ENCODE data around the gene PYM1. TPM values are rescaled to one million over a fixed set of nuclear protein-coding genes. Genes with fewer than 3 reads are reported as not detected.

Gene PYM1
- total RNA-seq, 1 experiment from 2014 or later = 58.9 TPM

DNA sequence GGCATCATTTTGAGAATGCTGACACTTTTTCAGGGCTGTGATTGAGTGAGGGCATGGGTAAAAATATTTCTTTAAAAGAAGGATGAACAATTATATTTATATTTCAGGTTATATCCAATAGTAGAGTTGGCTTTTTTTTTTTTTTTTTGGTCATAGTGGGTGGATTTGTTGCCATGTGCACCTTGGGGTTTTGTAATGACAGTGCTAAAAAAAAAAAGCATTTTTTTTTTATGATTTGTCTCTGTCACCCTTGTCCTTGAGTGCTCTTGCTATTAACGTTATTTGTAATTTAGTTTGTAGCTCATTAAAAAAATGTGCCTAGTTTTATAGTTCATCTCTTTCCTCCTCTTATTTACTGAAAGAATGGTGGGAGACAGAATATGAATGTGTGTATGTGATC is 44.8 kb upstream of the PYM1 start:
- H3K56ac ChIP-seq (ENCODE audit: insufficient read length, low read depth, low read length) = no peak overlapping the region

More for the DNA sequence above, 44.8 kb upstream of the PYM1 start:
- peak overlapping the region; percentile 57 for H3K4me2 ChIP-seq (ENCODE audit: insufficient read depth, insufficient read length, low read length)
- no peak overlapping the region for H4K8ac ChIP-seq (replicated peaks; ENCODE audit: insufficient read length, low read depth, low read length)
- no peak overlapping the region for H2BK5ac ChIP-seq (ENCODE audit: insufficient read length, low read length)
- peaks cover 3% of the 10 kb centered on the region for H3K79me1 ChIP-seq (ENCODE audit: insufficient read depth, low read depth, low read length, poor library complexity, severe bottlenecking)
- peaks cover 9% of the 10 kb centered on the region for H3K23me2 ChIP-seq (ENCODE audit: insufficient read length, low read depth, low read length, poor library complexity, severe bottlenecking)
- H3K23ac ChIP-seq (ENCODE audit: insufficient read length, low read depth, low read length) = no peak overlapping the region
- Mint-ChIP-seq H3K36me3 (ENCODE audit: insufficient read depth in 1 of 3, low read depth in 3 of 3) (peaks cover 15 to 50% (median 47%) of the 10 kb centered on the region in 3 experiments; a peak in 6 of 7 replicates), H3K4me1 (peaks cover 13 to 16% of the 10 kb centered on the region in 2 experiments), H3K27me3 (ENCODE audit: low read depth) (no peaks in the 10 kb centered on the region), H3K9me3 (no peaks in the 10 kb centered on the region), H3K27ac (peak overlapping the region; percentile 19 to 80 (median 53); a peak in 3 of 7 replicates), H3K4me3 (peak overlapping the region in 1 of 2 experiments; percentile 30; a peak in 2 of 5 replicates)
- H2BK20ac ChIP-seq (ENCODE audit: low read depth, low read length, poor library complexity, severe bottlenecking) = no peak overlapping the region
- H3K4ac ChIP-seq (ENCODE audit: low read depth, low read length) = no peak overlapping the region
- H3K27ac ChIP-seq (ENCODE audit: insufficient read length, low read depth, low read length) = no peak overlapping the region
- no peak overlapping the region for H2AFZ ChIP-seq (ENCODE audit: low read length)
- H3K9me3 ChIP-seq (ENCODE audit: control insufficient read depth, low read depth, low read length) = no peaks in the 10 kb centered on the region
- no peak overlapping the region for H2AK5ac ChIP-seq (ENCODE audit: insufficient read length, low read length)
- H4K5ac ChIP-seq (ENCODE audit: insufficient read length, low read depth, low read length) = no peak overlapping the region
- H2BK12ac ChIP-seq (ENCODE audit: insufficient read length, low read depth, low read length) = no peak overlapping the region
- H3K18ac ChIP-seq (ENCODE audit: insufficient read length, low read depth, low read length) = no peak overlapping the region
- H4K91ac ChIP-seq (ENCODE audit: insufficient read length, low read depth, low read length) = no peak overlapping the region
- no peak overlapping the region for H3K9ac ChIP-seq (ENCODE audit: extremely low read depth, insufficient read length, low read length)
- H3K14ac ChIP-seq (ENCODE audit: insufficient read depth, low read length) = no peak overlapping the region
- TF ChIP-seq, protein P1, sequence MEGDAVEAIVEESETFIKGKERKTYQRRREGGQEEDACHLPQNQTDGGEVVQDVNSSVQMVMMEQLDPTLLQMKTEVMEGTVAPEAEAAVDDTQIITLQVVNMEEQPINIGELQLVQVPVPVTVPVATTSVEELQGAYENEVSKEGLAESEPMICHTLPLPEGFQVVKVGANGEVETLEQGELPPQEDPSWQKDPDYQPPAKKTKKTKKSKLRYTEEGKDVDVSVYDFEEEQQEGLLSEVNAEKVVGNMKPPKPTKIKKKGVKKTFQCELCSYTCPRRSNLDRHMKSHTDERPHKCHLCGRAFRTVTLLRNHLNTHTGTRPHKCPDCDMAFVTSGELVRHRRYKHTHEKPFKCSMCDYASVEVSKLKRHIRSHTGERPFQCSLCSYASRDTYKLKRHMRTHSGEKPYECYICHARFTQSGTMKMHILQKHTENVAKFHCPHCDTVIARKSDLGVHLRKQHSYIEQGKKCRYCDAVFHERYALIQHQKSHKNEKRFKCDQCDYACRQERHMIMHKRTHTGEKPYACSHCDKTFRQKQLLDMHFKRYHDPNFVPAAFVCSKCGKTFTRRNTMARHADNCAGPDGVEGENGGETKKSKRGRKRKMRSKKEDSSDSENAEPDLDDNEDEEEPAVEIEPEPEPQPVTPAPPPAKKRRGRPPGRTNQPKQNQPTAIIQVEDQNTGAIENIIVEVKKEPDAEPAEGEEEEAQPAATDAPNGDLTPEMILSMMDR (conservative IDR thresholded peaks at IDR 0.05) = no peak
- no peak overlapping the region for H3T11ph ChIP-seq (ENCODE audit: low read length)
- WGBS (ENCODE audit: extremely low coverage, insufficient read length, low lambda C conversion rate) = no CpG with 5 or more reads among the region's 1 CpG
- H2BK15ac ChIP-seq (ENCODE audit: low read depth, low read length) = no peak overlapping the region
- H4K20me1 ChIP-seq (ENCODE audit: control insufficient read depth, insufficient read depth, insufficient read length) = no peaks in the 10 kb centered on the region
- H3K79me2 ChIP-seq (ENCODE audit: insufficient read depth, low read length) = peaks cover 11% of the 10 kb centered on the region; the same call in 1 of the 2 replicates
- DNase-seq = no peak
- peaks cover 3% of the 10 kb centered on the region; the same call in 1 of the 2 replicates for H3K4me1 ChIP-seq (ENCODE audit: insufficient read depth, low read length)
- H2BK120ac ChIP-seq (ENCODE audit: low read depth, low read length, poor library complexity, severe bottlenecking) = no peak overlapping the region
- H3K27me3 ChIP-seq (ENCODE audit: insufficient read depth, low read length) = no peaks in the 10 kb centered on the region
